ENCODE measurements around the gene CDCP2. TPM values are rescaled to one million over a fixed set of nuclear protein-coding genes. Genes with fewer than 3 reads are reported as not detected.

The CDCP2 gene
- total RNA-seq, 6 experiments from 2014 or later, result not detected

- no peak for DNase-seq
- no peak overlapping the region for H3K4me3 Mint-ChIP-seq
- no peaks in the 10 kb centered on the region for H3K36me3 Mint-ChIP-seq (ENCODE audit: low read depth)
- H3K4me1 Mint-ChIP-seq (ENCODE audit: low read depth), result peaks cover 26% of the 10 kb centered on the region
- H3K9me3 Mint-ChIP-seq, result no peaks in the 10 kb centered on the region
- H3K27ac Mint-ChIP-seq, result no peak overlapping the region
- TF ChIP-seq CTCF (IDR thresholded peaks at IDR 0.05), result no peak
- peaks cover 7% of the 10 kb centered on the region for H3K27me3 Mint-ChIP-seq (ENCODE audit: insufficient read depth)
These were observed 13.1 kb downstream of the CDCP2 start for GRCh38 chr1:54139711-54140110.

GRCh38 chr1:54138994-54139393 lies 13.8 kb downstream of the CDCP2 start:
- no peak overlapping the region for H3K27ac Mint-ChIP-seq
- H3K36me3 Mint-ChIP-seq (ENCODE audit: low read depth), result no peaks in the 10 kb centered on the region
- DNase-seq, result no peak
- H3K4me3 Mint-ChIP-seq, result no peak overlapping the region
- H3K27me3 Mint-ChIP-seq (ENCODE audit: insufficient read depth), result peaks cover 7% of the 10 kb centered on the region
- peaks cover 33% of the 10 kb centered on the region for H3K4me1 Mint-ChIP-seq (ENCODE audit: low read depth)
- no peaks in the 10 kb centered on the region for H3K9me3 Mint-ChIP-seq
- TF ChIP-seq CTCF (IDR thresholded peaks at IDR 0.05), result no peak

GRCh38 chr1:54137534-54138061 lies 15.2 kb downstream of the CDCP2 start:
- no peak overlapping the region; the same call in 1 of the 2 replicates for H3K4me3 Mint-ChIP-seq
- no peaks in the 10 kb centered on the region for H3K36me3 Mint-ChIP-seq (ENCODE audit: low read depth)
- peaks cover 2% of the 10 kb centered on the region for H3K27me3 Mint-ChIP-seq (ENCODE audit: insufficient read depth)
- no peak for TF ChIP-seq CTCF (IDR thresholded peaks at IDR 0.05)
- H3K27ac Mint-ChIP-seq, result peak overlapping the region; percentile 61
- H3K4me1 Mint-ChIP-seq (ENCODE audit: low read depth), result peaks cover 39% of the 10 kb centered on the region
- H3K9me3 Mint-ChIP-seq, result no peaks in the 10 kb centered on the region
- DNase-seq, result no peak

- H3K27ac Mint-ChIP-seq, result peak overlapping the region; percentile 61
- no peak for TF ChIP-seq CTCF (IDR thresholded peaks at IDR 0.05)
- H3K36me3 Mint-ChIP-seq (ENCODE audit: low read depth), result no peaks in the 10 kb centered on the region
- H3K4me1 Mint-ChIP-seq (ENCODE audit: low read depth), result peaks cover 44% of the 10 kb centered on the region
- H3K27me3 Mint-ChIP-seq (ENCODE audit: insufficient read depth), result peaks cover 1% of the 10 kb centered on the region
- no peak overlapping the region for H3K4me3 Mint-ChIP-seq
- DNase-seq, result no peak
- no peaks in the 10 kb centered on the region for H3K9me3 Mint-ChIP-seq
These were observed 15.8 kb downstream of the CDCP2 start for GRCh38 chr1:54136963-54137533.

GRCh38 chr1:54136269-54136896 lies 16.4 kb downstream of the CDCP2 start:
- no peak for TF ChIP-seq CTCF (IDR thresholded peaks at IDR 0.05)
- H3K4me3 Mint-ChIP-seq, result no peak overlapping the region

More at GRCh38 chr1:54136269-54136896, 16.4 kb downstream of the CDCP2 start:
- Mint-ChIP-seq H3K27ac (peak overlapping the region; percentile 87), H3K4me1 (ENCODE audit: low read depth) (peaks cover 51% of the 10 kb centered on the region), H3K27me3 (ENCODE audit: insufficient read depth) (peaks cover 5% of the 10 kb centered on the region), H3K36me3 (ENCODE audit: low read depth) (no peaks in the 10 kb centered on the region), H3K9me3 (no peaks in the 10 kb centered on the region)
- no peak for DNase-seq
